ENCODE measurements around the gene MICU2.

The MICU2 gene

GRCh38 chr13:21476893-21477472 lies 127.0 kb downstream of the MICU2 start:
- peak; percentile 39 for DNase-seq

GRCh38 chr13:21475115-21475514 lies 128.9 kb downstream of the MICU2 start:
- DNase-seq, result no peak

GRCh38 chr13:21470785-21471184 lies 133.2 kb downstream of the MICU2 start:
- no peak for DNase-seq

GRCh38 chr13:21466527-21466926 lies 137.4 kb downstream of the MICU2 start:
- DNase-seq, result no peak

- DNase-seq, result no peak
Measured at GRCh38 chr13:21465710-21466160, 138.2 kb downstream of the MICU2 start.

GRCh38 chr13:21463424-21463823 lies 140.5 kb downstream of the MICU2 start:
- no peak for DNase-seq

GRCh38 chr13:21461131-21461530 lies 142.8 kb downstream of the MICU2 start:
- DNase-seq, result no peak

GRCh38 chr13:21458813-21459701 lies 144.9 kb downstream of the MICU2 start, which contains the start of gene ZDHHC20:
TSS of gene ZDHHC20 (minus strand) at chr13:21459303. CDS start at chr13:21459171, 132 bp downstream.
- peak; percentile 44 for DNase-seq

GRCh38 chr13:21458451-21458812 lies 145.5 kb downstream of the MICU2 start:
- peak; percentile 33 for DNase-seq

GRCh38 chr13:21453387-21454081 lies 150.4 kb downstream of the MICU2 start:
- no peak for DNase-seq

GRCh38 chr13:21450936-21451335 lies 153.0 kb downstream of the MICU2 start:
- no peak for DNase-seq

GRCh38 chr13:21446656-21447055 lies 157.3 kb downstream of the MICU2 start:
- no peak for DNase-seq

- no peak for DNase-seq
Measured at GRCh38 chr13:21445759-21446158, 158.2 kb downstream of the MICU2 start.

GRCh38 chr13:21443171-21443570 lies 160.8 kb downstream of the MICU2 start:
- no peak for DNase-seq

All from NCI-H2171 treated with DMSO at 0.1 percent for 48 hours (cell line).